ENCODE results near the gene SLC10A3. TPM values are rescaled to one million over a fixed set of nuclear protein-coding genes. Genes with fewer than 3 reads are reported as not detected.

SLC10A3 gene
- polyA plus RNA-seq, 3 donors: 15.9 to 18.3 (median 15.9) TPM

DNA sequence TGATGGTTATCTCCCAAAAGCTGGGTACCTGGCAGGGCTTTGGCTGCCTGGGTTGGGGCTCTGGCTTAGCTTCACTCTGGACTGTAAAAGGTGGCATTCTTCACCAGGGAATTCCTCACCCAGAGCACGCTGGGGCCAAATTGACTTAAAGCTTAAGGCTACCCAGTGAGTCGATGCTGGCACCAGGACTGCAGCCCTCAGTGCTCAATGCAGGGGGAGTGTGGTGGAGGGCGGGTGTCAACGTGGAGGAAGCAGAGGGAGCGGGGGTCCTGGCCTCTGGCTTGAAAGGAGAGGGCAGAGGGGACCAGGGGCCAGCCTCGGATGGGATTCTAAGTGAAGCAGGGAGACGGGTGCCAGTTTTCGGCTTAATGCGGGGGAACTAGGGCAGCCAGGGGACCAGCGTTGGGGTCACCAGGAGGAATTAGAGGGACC lies 46.9 kb downstream of the SLC10A3 start:
- no peak for DNase-seq (ENCODE audit: low read depth in 3 of 3, low spot score in 2 of 3)

DNA sequence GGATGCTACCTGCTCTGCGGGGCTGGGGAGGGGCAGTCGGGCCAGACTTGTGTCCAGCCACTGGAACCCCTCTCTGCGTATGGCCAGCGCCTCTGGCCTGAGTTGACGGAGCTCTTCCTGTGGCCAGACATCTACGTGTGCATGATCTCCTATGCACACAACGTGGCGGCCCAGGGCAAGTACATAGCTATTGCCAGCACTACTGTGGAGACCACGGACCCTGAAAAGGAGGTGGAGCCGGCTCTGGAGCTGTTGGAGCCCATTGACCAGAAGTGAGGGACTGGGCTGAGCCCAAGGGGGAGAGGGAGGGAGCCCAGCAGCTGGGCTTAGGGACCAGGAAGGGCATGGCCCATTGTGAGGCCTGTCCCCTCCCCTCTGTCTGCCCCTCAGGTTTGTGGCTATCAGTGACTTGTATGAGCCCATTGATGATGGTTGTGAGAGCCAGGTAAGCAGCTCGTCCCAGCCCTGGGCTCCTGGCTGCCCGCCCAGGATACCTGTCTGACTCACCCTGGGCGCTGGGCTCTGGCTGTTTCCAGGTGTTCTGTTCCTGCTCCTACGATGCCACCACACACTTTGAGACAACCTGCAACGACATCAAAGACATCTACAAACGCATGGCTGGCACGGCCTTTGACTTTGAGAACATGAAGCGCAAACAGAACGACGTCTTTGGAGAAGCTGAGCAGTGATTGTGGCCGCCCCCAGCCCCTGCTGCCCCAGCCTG lies 48.3 kb downstream of the SLC10A3 start:
- DNase-seq (ENCODE audit: low read depth in 3 of 3, low spot score in 2 of 3): no peak

GRCh38 chrX:154441564-154441963 lies 48.9 kb downstream of the SLC10A3 start:
- DNase-seq (ENCODE audit: low read depth in 3 of 3, low spot score in 2 of 3): no peak

- DNase-seq (ENCODE audit: low read depth in 3 of 3, low spot score in 2 of 3): no peak
Observed at GRCh38 chrX:154440623-154441357, 49.6 kb downstream of the SLC10A3 start.

- DNase-seq (ENCODE audit: low read depth in 3 of 3, low spot score in 2 of 3): no peak
Observed at GRCh38 chrX:154439841-154440240, 50.6 kb downstream of the SLC10A3 start.

GRCh38 chrX:154437971-154438893 lies 52.2 kb downstream of the SLC10A3 start:
- DNase-seq (ENCODE audit: low read depth in 3 of 3, low spot score in 2 of 3): no peak

Other genes with a start within 250 kb of the SLC10A3 start
- not detected for gene OPN1MW3, start 233.0 kb downstream of the SLC10A3 start, polyA plus RNA-seq (ENCODE audit: insufficient read length in 3 of 3)
- not detected for gene TEX28, start 195.5 kb downstream of the SLC10A3 start, polyA plus RNA-seq (ENCODE audit: insufficient read length in 3 of 3)
- under 1 TPM; 0.28 to 0.76 (median 0.45) TPM for gene TKTL1, start 194.8 kb downstream of the SLC10A3 start, polyA plus RNA-seq (ENCODE audit: insufficient read length in 3 of 3)
- gene FLNA, start 116.0 kb downstream of the SLC10A3 start, polyA plus RNA-seq (ENCODE audit: insufficient read length in 3 of 3): 100 to 1,000 TPM; 393 to 423 (median 399) TPM
- gene EMD, start 111.3 kb downstream of the SLC10A3 start, polyA plus RNA-seq (ENCODE audit: insufficient read length in 3 of 3): 10 to 100 TPM; 64.7 to 67.6 (median 66.3) TPM
- 1,000 to 10,000 TPM; 2,793 to 3,161 (median 3,142) TPM for gene RPL10, start 92.3 kb downstream of the SLC10A3 start, polyA plus RNA-seq (ENCODE audit: insufficient read length in 3 of 3)
- 10 to 100 TPM; 11.3 to 14.0 (median 11.4) TPM for gene DNASE1L1, start 81.4 kb downstream of the SLC10A3 start, polyA plus RNA-seq (ENCODE audit: insufficient read length in 3 of 3)
- gene TAFAZZIN, start 79.1 kb downstream of the SLC10A3 start, polyA plus RNA-seq (ENCODE audit: insufficient read length in 3 of 3): 10 to 100 TPM; 26.1 to 30.1 (median 28.7) TPM
- gene ATP6AP1, start 62.0 kb downstream of the SLC10A3 start, polyA plus RNA-seq (ENCODE audit: insufficient read length in 3 of 3): 100 to 1,000 TPM; 136 to 162 (median 151) TPM
- gene GDI1, start 53.5 kb downstream of the SLC10A3 start, polyA plus RNA-seq (ENCODE audit: insufficient read length in 3 of 3): 100 to 1,000 TPM; 106 to 109 (median 107) TPM
- gene FAM50A, start 46.5 kb downstream of the SLC10A3 start, polyA plus RNA-seq (ENCODE audit: insufficient read length in 3 of 3): 10 to 100 TPM; 51.3 to 58.1 (median 55.9) TPM
- gene PLXNA3, start 32.3 kb downstream of the SLC10A3 start, polyA plus RNA-seq (ENCODE audit: insufficient read length in 3 of 3): 10 to 100 TPM; 33.5 to 40.7 (median 38.1) TPM
- gene LAGE3, start 11.3 kb downstream of the SLC10A3 start, polyA plus RNA-seq (ENCODE audit: insufficient read length in 3 of 3): 10 to 100 TPM in 2 of 3 donors, 1 to 10 TPM in 1; 9.7 to 12.0 (median 10.8) TPM
- gene UBL4A, start 4.0 kb downstream of the SLC10A3 start, polyA plus RNA-seq (ENCODE audit: insufficient read length in 3 of 3): 10 to 100 TPM; 25.6 to 29.3 (median 28.1) TPM
- gene FAM3A, start 25.6 kb upstream of the SLC10A3 start, polyA plus RNA-seq (ENCODE audit: insufficient read length in 3 of 3): 10 to 100 TPM; 24.3 to 29.3 (median 28.0) TPM
- gene G6PD, start 56.2 kb upstream of the SLC10A3 start, polyA plus RNA-seq (ENCODE audit: insufficient read length in 3 of 3): 10 to 100 TPM; 37.7 to 40.9 (median 39.4) TPM
- gene IKBKG, start 57.0 kb upstream of the SLC10A3 start, polyA plus RNA-seq (ENCODE audit: insufficient read length in 3 of 3): 10 to 100 TPM; 11.1 to 17.9 (median 15.4) TPM
- gene CTAG1A, start 94.5 kb upstream of the SLC10A3 start, polyA plus RNA-seq (ENCODE audit: insufficient read length in 3 of 3): not detected
- not detected for gene CTAG1B, start 128.7 kb upstream of the SLC10A3 start, polyA plus RNA-seq (ENCODE audit: insufficient read length in 3 of 3)
- not detected for gene CTAG2, start 162.9 kb upstream of the SLC10A3 start, polyA plus RNA-seq (ENCODE audit: insufficient read length in 3 of 3)

Data from right renal cortex interstitium (tissue), 3 donors.